GM19023 (cell line): Measurements from ENCODE around the gene LZTS3.
"Not testable (repeated sequence)": the region's sequence is repeated elsewhere in the genome, so short reads cannot be mapped to it uniquely, and the experiment has no call there.

Experiments used
- ATAC-seq: cut with Tn5 transposase; IDR thresholded peaks from one replicate; pipeline ENCODE4 v1.9.1; 2021; ENCODE audit warnings: mild to moderate bottlenecking, moderate library complexity; ENCODE audit not compliant: unreplicated experiment

The LZTS3 gene

GRCh38 chr20:3193806-3194616 lies 20.7 kb upstream of the LZTS3 start:
- no peak for ATAC-seq

DNA sequence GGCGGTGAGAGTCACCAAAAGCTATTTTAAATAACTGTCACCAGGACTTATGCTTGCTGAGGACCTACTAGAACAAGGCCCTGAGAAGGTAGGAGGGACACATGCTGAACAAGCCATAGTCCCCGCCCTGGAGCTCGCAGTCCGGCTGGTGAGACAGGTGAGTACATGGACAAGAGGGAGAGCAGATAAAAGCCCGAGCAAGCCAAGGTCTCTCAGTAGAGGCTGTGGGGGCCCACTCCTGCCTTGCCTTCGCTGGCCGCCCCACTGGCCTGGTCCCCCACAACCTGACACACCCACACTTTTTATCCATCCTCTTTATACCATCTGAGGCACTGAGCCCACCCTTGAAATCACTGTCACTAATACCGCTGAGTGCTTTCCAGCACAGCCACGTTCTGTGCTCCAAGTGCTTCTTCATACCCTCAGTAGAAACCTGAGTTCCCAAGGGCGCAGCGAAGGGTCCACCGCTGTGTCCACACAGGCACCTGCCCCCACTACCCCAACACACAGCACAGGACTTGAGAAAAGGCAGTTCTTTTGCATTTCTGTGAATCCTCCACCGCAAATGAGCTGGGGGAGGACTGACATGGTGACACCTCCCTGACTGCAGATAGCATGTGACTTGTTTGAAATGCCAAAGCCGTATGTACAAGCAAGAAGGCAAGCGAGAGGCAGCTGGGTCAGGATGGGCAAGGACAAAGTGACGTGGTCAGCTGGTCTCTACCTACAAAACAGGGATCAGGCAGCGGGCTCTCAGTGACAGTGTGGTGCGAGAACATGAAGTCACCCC lies 19.1 kb upstream of the LZTS3 start:
- no peak for ATAC-seq

DNA sequence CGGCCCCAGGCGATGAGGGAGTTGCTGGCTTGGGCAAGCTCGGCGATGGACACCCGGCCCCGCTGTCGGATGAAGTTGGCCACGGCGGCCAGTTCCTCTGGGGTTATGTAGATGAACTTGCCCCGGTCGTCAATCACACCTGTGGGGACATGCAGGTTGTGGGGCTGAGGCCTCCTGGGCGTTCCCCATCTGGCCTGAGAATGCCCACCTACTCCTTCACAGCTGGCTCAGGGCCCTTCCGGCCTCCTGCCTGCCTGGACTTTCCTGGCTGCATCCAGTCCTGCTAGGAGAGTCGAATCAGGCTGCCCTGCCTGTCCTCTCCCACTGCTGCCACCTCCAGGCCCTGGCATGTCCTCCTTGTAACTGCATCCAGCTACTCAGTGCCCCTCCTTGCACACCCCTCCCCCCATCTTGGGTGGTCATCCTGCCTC lies 17.3 kb upstream of the LZTS3 start:
- no peak for ATAC-seq

GRCh38 chr20:3189561-3190131 lies 16.3 kb upstream of the LZTS3 start:
- ATAC-seq, result no peak

DNA sequence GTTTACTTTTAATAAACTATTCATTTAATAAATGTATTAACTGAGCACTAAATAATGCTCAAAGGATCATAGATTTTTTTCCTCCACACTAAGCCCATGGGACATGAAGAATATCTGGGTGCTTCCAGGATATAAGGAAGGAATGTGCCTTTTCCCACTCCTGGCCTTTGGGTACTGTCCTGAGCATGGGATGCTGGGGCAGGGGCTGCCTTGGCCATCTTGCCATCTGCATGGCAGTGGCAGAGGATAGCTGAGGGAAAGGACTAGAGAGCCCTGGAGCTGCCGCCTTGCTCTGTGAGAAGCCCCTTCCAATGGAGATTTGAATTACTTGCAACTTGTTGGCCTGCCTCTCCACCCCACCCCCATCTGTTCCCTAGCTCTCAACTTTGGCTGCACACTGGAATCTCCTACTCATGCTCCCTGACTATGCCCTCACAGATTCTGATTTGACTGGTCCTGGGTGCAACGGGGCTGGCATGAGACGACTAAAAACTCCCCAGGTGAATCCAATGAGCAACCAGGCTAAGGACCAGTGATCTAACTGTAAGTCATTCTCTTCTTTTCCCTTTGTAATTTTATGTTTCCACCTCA lies 15.6 kb upstream of the LZTS3 start:
- ATAC-seq, result no peak

- ATAC-seq, result not testable (repeated sequence)
These were observed 14.5 kb upstream of the LZTS3 start for GRCh38 chr20:3187861-3188260.

- no peak for ATAC-seq
These were observed 10.7 kb upstream of the LZTS3 start for GRCh38 chr20:3183896-3184612.

DNA sequence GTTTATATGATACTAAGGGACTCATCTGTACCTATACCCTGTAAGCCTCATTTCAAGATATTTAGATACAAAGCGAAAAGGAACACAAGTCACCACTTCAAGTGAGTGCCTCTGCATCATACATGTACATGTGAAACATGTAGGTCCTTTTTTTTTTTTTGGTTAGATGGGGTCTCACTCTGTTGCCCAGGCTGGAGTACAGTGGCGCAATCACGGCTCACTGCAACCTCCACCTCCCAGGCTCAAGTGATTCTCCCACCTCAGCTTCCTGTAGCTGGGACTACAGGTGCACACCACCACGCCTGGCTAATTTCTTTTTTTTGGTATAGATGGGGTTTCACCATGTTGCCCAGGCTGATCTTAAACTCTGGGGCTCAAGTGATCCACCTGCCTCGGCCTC lies 9.1 kb upstream of the LZTS3 start:
- not testable (repeated sequence) for ATAC-seq

GRCh38 chr20:3181270-3181669 lies 7.9 kb upstream of the LZTS3 start:
- no peak for ATAC-seq

DNA sequence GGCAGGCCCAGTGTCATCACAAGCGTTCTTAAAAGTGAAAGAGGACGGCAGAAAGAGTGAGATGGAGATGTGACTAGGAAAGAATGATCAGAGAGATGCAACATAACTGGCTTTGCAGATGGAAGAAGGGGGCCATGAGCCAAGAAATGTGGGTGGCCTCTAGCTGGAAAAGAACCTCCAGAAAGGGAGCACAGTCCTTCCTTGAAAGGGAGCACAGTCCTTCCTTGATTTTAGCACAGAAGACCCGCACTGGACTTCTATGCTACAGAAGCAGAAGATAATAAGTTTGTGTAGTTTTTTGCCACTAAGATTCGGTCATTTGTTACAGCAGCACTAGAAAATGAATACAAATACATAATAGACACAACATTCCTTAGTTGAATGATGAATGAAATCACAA lies 7.0 kb upstream of the LZTS3 start:
- no peak for ATAC-seq

DNA sequence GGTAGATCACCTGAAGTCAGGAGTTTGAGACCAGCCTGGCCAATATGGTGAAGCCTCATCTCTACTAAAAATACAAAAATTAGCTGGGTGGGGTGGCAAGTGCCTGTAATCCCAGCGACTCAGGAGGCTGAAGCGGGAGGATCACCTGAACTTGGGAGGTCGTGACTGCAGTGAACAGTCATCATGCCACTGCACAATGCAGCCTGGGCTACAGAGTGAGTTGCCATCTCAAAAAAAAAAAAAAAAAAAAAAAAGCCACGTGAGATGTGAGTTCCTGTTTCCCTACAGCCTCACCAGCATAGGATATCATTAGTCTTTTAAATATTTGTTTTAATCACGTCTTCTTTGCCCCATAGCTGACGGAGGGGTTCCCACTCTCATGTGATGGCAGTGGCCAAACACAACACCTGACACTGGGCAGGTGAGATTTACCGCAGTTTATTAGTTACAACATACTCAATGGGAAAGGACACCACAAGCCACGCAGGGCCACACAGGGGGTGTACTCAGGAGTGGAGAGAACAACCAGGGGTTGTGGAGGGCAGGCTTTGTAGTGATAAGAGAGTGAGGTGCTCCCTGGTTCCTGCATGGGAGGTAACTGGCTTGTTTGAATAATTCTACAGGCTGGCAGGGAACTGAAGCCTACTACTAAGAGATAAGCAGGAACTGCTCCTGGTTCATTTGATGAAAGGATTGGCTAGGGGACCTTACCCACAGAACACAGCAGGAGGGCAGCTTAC lies 4.6 kb upstream of the LZTS3 start:
- ATAC-seq, result no peak

- no peak for ATAC-seq
These were observed 1.9 kb upstream of the LZTS3 start for GRCh38 chr20:3175270-3175669.

GRCh38 chr20:3174442-3175261 lies 1.3 kb upstream of the LZTS3 start:
- ATAC-seq, result no peak

GRCh38 chr20:3173610-3174441 lies 477 bp upstream of the LZTS3 start:
- ATAC-seq, result peak; percentile 90

GRCh38 chr20:3172126-3172932 lies 1.0 kb downstream of the LZTS3 start:
- no peak for ATAC-seq

GRCh38 chr20:3171391-3172125 lies 1.8 kb downstream of the LZTS3 start:
- ATAC-seq, result no peak
